Liver (tissue), 9 donors: Measurements from ENCODE around the gene SLC16A10. TPM values are rescaled to one million over a fixed set of nuclear protein-coding genes. Genes with fewer than 3 reads are reported as not detected.

Experiments used
- DNase-seq: peaks from one replicate; pipeline ENCODE4 v3.0.0-alpha.2; 2017; ENCODE audit warnings: low spot score
- H3K27ac ChIP-seq, 2 donors: one replicate each; pipeline ENCODE4 v1.7.0; 2013; ENCODE audit warnings: inconsistent platforms in 2 of 2, low read length in 2 of 2, control low read depth in 1 of 2, low read depth in 1 of 2, mild to moderate bottlenecking in 1 of 2
- H3K27me3 ChIP-seq, 4 donors: one replicate each; pipeline versions ENCODE4 v1.6.1 to v1.7.0; 2013; ENCODE audit warnings: low read length in 3 of 4, inconsistent platforms in 1 of 4, mild to moderate bottlenecking in 1 of 4, moderate library complexity in 1 of 4; ENCODE audit not compliant: control insufficient read depth in 4 of 4, insufficient read depth in 4 of 4
- H3K36me3 ChIP-seq, 4 donors: one replicate each; pipeline versions ENCODE4 v1.6.1 to v1.7.0; 2013; ENCODE audit warnings: low read length in 3 of 4, mild to moderate bottlenecking in 3 of 4, low read depth in 1 of 4, moderate library complexity in 1 of 4; ENCODE audit not compliant: control insufficient read depth in 4 of 4, insufficient read depth in 3 of 4
- H3K4me1 ChIP-seq, 4 donors: one replicate each; pipeline versions ENCODE4 v1.6.1 to v1.7.0; 2013; ENCODE audit warnings: low read length in 3 of 4, mild to moderate bottlenecking in 3 of 4, moderate library complexity in 1 of 4; ENCODE audit not compliant: control insufficient read depth in 4 of 4, insufficient read depth in 4 of 4
- H3K4me3 ChIP-seq, 3 donors: one replicate each; pipeline versions ENCODE4 v1.6.1 to v1.7.0; 2013; ENCODE audit warnings: low read length in 3 of 3, control low read depth in 1 of 3, low read depth in 1 of 3, mild to moderate bottlenecking in 1 of 3
- H3K9ac ChIP-seq, 2 donors: one replicate each; pipeline ENCODE4 v1.7.0; 2013; ENCODE audit warnings: low read length in 2 of 2, mild to moderate bottlenecking in 2 of 2, moderate library complexity in 2 of 2, control low read depth in 1 of 2, low read depth in 1 of 2
- H3K9me3 ChIP-seq, 4 donors: one replicate each; pipeline versions ENCODE4 v1.6.1 to v1.7.0; 2013; ENCODE audit warnings: low read length in 3 of 4; ENCODE audit not compliant: control insufficient read depth in 4 of 4
- CTCF ChIP-seq: fragments of 150-350 bp; IDR thresholded peaks from 2 replicates; pipeline ENCODE4 v1.5.1; 2017; ENCODE audit warnings: improper control_type of control experiment, low read depth, low read length; ENCODE audit not compliant: missing input control
- EGR1 ChIP-seq, 2 donors: IDR thresholded peaks; 2 replicates each; pipeline ENCODE4 v1.6.1; 2016 to 2018; ENCODE audit warnings: antibody characterized with exemption in 2 of 2, low read depth in 2 of 2
- FOXA1 ChIP-seq: IDR thresholded peaks from 2 replicates; pipeline ENCODE4 v1.6.1; 2016; ENCODE audit warnings: antibody characterized with exemption
- FOXA2 ChIP-seq: IDR thresholded peaks from 2 replicates; pipeline ENCODE4 v1.6.1; 2016; ENCODE audit warnings: antibody characterized with exemption
- HNF4A ChIP-seq, 2 donors: conservative IDR thresholded peaks; 2 replicates each; pipeline ENCODE4 v1.6.1; 2016; ENCODE audit warnings: antibody characterized with exemption in 2 of 2, mild to moderate bottlenecking in 2 of 2
- HNF4G ChIP-seq: IDR thresholded peaks from 2 replicates; pipeline ENCODE4 v1.6.1; 2016; ENCODE audit warnings: antibody characterized with exemption
- MAX ChIP-seq: IDR thresholded peaks from 2 replicates; pipeline ENCODE4 v1.6.1; 2016; ENCODE audit warnings: antibody characterized with exemption
- NR2F2 ChIP-seq: IDR thresholded peaks from 2 replicates; pipeline ENCODE4 v1.6.1; 2016; ENCODE audit warnings: antibody characterized with exemption
- RAD21 ChIP-seq, 2 donors: IDR thresholded peaks; 2 replicates each; pipeline ENCODE4 v1.6.1; 2016; ENCODE audit warnings: antibody characterized with exemption in 2 of 2, mild to moderate bottlenecking in 2 of 2
- RXRA ChIP-seq, 2 donors: IDR thresholded peaks; 2 replicates each; pipeline ENCODE4 v1.6.1; 2017 to 2018; ENCODE audit warnings: antibody characterized with exemption in 2 of 2, mild to moderate bottlenecking in 1 of 2
- SP1 ChIP-seq: IDR thresholded peaks from 2 replicates; pipeline ENCODE4 v1.6.1; 2018; ENCODE audit warnings: antibody characterized with exemption, mild to moderate bottlenecking
- YY1 ChIP-seq: IDR thresholded peaks from 2 replicates; pipeline ENCODE4 v1.6.1; 2016; ENCODE audit warnings: antibody characterized with exemption, mild to moderate bottlenecking
- WGBS: extraction: QIAGEN DNeasy Blood & Tissue Kit; methylation state at CpG from one replicate; pipeline ENCODE4 v1.1.7; 2013; 5-methylcytosine and 5-hydroxymethylcytosine counted together
- polyA plus RNA-seq, 2 donors: library from polyadenylated mRNA; stranded (reverse) in 1 of 2; unstranded in 1 of 2; fragments of 200-250 nt in 1 of 2; fragments of >200 nt in 1 of 2; fragmentation: Nextera tagmentation in 1 of 2; extraction: Ambion mirVana in 1 of 2; gene quantifications; one replicate each; pipeline versions ENCODE4 v1.2.1 to v1.2.3, GENCODE V29; 2013 to 2015
- total RNA-seq, 2 donors: library from RNA; depleted of rRNA; stranded (reverse); fragments of >200 nt; gene quantifications; one replicate each; pipeline ENCODE4 v1.2.3, GENCODE V29; 2014
- TF ChIP-seq, protein P1 (sequence below): IDR thresholded peaks from 2 replicates; pipeline ENCODE4 v1.6.1; 2016; ENCODE audit warnings: antibody characterized with exemption
- donor health status: healthy.
- donor health status: healthy.
- donor health status: healthy.
- donor health status: healthy.
- donor health status: healthy.

Gene SLC16A10
- total and polyA plus RNA-seq, 4 donors = 1.8 to 16.7 (median 8.4) TPM

DNA sequence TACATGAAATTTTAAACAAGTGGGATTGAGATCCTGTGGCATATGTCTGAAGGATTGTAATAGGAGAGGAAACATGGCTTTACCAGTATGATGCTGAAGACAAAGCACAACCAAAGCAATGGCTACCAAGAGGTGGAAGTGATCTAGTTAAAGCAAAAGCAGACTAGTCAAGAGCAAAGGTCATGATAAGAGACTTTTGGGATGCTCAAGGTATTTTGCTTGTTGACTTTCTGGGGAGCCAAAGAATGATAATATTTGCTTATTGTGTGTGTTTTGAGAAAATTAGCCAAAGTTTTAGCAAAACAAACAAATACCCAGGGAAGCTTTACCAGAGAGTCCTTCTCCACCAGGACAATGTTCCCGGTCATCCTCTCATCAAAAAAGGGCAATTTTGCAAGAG is 20.3 kb downstream of the SLC16A10 start:
- Histone ChIP-seq H3K27ac (no peak overlapping the region), H3K9me3 (peaks cover 0 to 3% (median 0%) of the 10 kb centered on the region in 4 donors), H3K36me3 (no peaks in the 10 kb centered on the region), H3K27me3 (no peaks in the 10 kb centered on the region), H3K9ac (no peak overlapping the region), H3K4me1 (peaks cover 2 to 7% (median 5%) of the 10 kb centered on the region in 4 donors), H3K4me3 (no peak overlapping the region)
- 64% methylated on average over 1 of the region's 1 CpG for WGBS
- no peak for DNase-seq
- TF ChIP-seq HNF4A (conservative IDR thresholded peaks at IDR 0.05) = peak in 1 of 2 donors; percentile 19
- no peak for TF ChIP-seq SP1

DNA sequence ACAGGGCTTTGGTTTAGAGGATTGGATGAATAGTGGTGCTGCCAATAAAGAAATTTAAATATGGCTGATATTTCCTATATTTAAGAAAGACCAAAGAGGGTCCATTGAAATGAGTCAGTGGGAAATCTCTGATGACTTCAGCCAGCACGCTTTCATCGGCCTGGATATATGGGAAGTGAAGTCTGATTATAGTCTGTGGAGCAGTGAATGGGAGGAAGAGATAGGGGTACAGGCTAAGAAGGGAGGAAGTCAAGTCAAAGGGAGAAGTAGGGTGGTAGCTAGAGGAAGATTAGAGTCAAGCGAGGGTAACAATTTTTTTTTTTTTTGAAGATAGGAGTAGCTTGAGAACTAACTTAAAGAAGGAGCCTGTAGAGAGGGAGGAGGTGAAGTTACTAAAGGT is 22.7 kb downstream of the SLC16A10 start:
- TF ChIP-seq FOXA2 (no peak), EGR1 (IDR thresholded peaks at IDR 0.05; ENCODE audit: low read depth in 2 of 2) (no peak), FOXA1 (no peak), CTCF (no peak), SP1 (no peak), MAX (no peak), YY1 (no peak), RAD21 (IDR thresholded peaks at IDR 0.05) (no peak), RXRA (IDR thresholded peaks at IDR 0.05) (no peak), HNF4G (no peak), NR2F2 (no peak)
- peaks cover 2 to 14% (median 5%) of the 10 kb centered on the region in 4 donors for H3K4me1 ChIP-seq
- no peak for DNase-seq
- H3K4me3 ChIP-seq = no peak overlapping the region
- H3K9me3 ChIP-seq = peaks cover 0 to 3% (median 0%) of the 10 kb centered on the region in 4 donors
- H3K36me3 ChIP-seq = no peaks in the 10 kb centered on the region
- WGBS = 77% methylated on average over 3 of the region's 3 CpGs
- H3K9ac ChIP-seq = no peak overlapping the region
- H3K27me3 ChIP-seq = no peaks in the 10 kb centered on the region
- H3K27ac ChIP-seq = no peak overlapping the region

GRCh38 chr6:111113336-111114086 is 26.2 kb downstream of the SLC16A10 start:
- Histone ChIP-seq H3K9me3 (no peaks in the 10 kb centered on the region), H3K27me3 (no peaks in the 10 kb centered on the region), H3K4me1 (peaks cover 0 to 7% (median 0%) of the 10 kb centered on the region in 4 donors), H3K4me3 (no peak overlapping the region), H3K27ac (no peak overlapping the region), H3K9ac (no peak overlapping the region), H3K36me3 (no peaks in the 10 kb centered on the region)
- DNase-seq = no peak
- peak; percentile 7 for TF ChIP-seq SP1
- TF ChIP-seq, protein P1, sequence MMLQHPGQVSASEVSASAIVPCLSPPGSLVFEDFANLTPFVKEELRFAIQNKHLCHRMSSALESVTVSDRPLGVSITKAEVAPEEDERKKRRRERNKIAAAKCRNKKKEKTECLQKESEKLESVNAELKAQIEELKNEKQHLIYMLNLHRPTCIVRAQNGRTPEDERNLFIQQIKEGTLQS = no peak
- WGBS = 64% methylated on average over 7 of the region's 7 CpGs
